ENCODE results near the gene SPAG4.

The SPAG4 gene

GRCh38 chr20:35651958-35652357 lies 36.3 kb downstream of the SPAG4 start:
- intact Hi-C loops (cut with DNase I), result no loop called here
- DNase-seq, result no peak

DNA sequence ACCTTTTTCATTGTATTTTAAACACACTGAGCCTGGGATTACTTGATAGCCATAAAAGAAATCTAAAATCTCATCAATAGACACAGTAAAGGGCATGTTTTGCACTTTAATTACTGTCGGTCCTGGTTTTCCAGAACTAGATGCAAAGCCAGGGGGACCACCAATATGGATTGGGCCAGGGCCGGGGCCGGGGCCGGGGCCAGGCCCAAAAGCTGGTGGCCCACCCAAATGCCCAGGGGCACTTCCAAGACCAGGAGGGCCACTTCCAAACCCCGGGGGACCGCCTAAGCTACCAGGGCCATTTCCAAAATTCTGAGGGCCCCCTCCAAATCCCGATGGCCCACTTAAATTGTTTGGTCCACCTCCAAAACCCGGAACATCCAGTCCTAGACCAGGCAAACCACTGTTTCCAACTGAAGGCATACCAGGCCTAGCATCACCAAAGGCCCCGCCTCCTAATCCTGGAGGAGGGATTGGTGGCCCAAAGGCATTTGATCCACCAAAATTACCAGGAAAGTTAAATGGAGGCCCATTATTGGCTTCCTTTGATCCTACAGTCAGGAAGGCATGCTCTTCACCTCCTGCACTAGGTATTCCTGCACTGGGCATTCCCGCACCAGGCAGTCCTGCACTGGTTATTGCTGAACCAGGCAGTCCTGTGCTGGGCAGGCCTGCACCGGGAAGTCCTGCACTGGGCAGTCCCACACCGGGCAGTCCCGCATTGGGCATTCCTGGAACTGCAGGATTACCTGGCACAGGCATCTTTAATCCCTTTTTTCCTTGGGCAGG lies 37.2 kb downstream of the SPAG4 start:
- DNase-seq, result no peak
- intact Hi-C loops (cut with DNase I), result no loop called here

GRCh38 chr20:35653430-35653734 lies 37.8 kb downstream of the SPAG4 start:
- DNase-seq, result no peak
- intact Hi-C loops (cut with DNase I), result no loop called here

DNA sequence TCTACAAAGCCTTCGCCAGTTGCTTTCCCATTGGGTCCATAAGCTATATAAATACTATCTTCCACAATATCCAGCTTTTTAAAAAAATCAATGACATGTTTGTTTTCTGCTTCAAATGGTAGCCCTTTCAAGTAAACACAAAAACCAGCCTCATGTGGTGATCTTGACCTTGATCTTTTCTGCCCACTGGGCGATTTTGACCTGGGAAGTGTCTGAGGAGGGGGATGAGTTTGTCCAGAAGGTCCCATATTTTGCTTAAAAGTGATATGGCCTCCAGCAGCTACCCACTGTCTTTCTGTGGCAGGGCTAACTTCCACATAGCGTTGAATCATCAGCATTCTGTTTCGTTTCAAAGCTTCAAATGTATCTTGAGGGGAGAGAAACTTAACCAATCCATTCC lies 38.3 kb downstream of the SPAG4 start:
- intact Hi-C loops (cut with DNase I), result no loop called here
- DNase-seq, result no peak

DNA sequence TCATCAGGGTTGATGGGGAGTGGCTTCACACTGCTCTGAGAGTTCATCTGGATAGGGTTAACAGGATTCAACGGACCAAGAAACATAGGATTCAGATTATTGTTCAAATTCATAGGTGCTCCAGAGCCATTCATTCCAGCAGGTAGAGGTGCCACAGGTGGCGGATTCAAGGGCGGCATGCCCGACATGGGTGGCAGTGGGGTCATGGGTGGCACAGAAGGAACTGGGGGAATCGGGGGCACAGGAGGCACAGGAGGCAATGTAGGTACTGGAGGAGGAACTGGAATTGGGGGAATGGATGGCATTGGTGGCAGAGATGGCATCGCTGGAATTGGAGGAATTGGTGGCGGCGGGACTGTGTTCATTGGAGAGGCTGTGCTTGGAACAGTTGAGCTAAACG lies 38.8 kb downstream of the SPAG4 start:
- no peak for DNase-seq
- intact Hi-C loops (cut with DNase I), result no loop called here

DNA sequence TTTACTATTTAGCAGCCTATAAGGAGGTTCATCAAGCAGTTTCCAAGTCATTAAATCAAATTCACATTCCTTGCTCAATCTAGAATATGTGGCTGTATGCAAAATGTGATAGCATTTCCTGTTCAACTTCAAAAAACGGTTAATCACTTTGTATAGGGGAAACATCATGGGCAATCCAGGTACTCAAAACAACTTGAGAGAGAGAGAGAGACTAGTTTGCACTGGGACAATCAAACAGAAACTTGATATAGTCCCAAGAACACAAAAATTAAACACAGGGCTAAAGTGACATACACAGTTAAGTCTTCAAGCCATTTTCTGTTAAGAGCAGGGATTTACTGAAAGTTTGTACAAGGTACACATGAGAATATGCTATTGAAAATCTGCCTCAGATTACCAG lies 41.6 kb downstream of the SPAG4 start:
- intact Hi-C loops (cut with DNase I), result no loop called here
- DNase-seq, result no peak

DNA sequence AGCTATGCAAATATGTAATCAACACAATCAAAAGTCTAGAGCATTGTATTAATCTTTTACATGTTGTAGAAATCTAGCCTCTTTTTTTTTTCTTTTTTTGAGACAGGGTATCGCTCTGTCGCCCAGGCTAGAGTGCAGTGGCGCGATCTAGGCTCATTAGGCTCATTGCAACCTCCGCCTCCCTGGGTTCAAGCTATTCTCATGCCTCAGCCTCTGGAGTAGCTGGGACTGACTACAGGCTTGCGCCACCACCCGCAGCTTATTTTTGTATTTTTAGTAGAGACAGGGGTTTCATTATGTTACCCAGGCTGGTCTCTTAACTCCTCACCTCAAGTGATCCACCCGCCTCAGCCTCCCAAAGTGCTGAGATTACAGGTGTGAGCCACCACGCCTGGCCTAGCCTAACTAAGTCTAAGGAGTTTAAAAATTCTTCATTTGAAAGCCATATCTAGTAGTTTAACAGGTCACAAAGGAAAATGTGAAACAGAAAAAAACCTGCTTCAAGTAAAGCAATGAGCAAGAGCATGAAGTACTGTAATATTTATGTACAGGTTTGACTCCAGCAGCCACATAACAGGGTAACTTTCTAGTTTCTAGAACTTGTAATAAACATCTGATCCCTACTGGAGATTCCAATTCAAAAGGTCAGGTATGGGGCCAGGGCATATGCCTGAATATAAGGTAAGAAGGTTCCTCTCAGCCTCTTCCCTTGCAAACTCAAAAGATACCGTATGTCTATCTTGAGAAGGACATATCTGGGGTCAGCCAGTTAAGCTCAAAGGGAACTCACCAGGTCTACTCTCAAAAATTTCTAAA lies 44.7 kb downstream of the SPAG4 start:
- no peak for DNase-seq
- intact Hi-C loops (cut with DNase I), result loop anchor here (5.0 kb wide), 2 partner anchors 43 to 118 kb away; partner anchors contain the start of genes ERGIC3 and SPAG4

- intact Hi-C loops (cut with DNase I), result loop anchor here (5.0 kb wide), 2 partner anchors 44 to 119 kb away; partner anchors contain the start of genes ERGIC3 and SPAG4
- no peak for DNase-seq
These were observed 45.4 kb downstream of the SPAG4 start for GRCh38 chr20:35661053-35661452.

DNA sequence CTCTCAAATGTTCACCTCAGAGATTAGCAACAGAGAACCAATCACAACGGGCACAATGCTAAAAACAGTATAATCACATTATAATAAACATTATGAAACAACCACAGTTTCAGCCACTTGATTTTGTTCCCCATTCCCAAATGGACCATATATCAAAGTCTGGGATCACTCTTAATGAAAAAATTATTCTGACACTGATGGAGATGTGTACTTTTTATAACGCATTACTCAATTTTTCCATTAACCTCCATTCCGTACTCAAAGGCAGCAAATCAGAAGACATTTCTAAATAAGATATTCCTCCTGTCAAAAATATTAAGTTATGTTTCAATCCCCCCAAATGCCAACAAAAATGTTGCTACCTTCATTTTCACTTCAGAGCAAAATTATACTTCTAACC lies 46.3 kb downstream of the SPAG4 start:
- no peak for DNase-seq
- intact Hi-C loops (cut with DNase I), result loop anchor here (5.0 kb wide), 2 partner anchors 45 to 120 kb away; partner anchors contain the start of genes ERGIC3 and SPAG4

GRCh38 chr20:35662551-35662950 lies 46.9 kb downstream of the SPAG4 start:
- DNase-seq, result no peak

DNA sequence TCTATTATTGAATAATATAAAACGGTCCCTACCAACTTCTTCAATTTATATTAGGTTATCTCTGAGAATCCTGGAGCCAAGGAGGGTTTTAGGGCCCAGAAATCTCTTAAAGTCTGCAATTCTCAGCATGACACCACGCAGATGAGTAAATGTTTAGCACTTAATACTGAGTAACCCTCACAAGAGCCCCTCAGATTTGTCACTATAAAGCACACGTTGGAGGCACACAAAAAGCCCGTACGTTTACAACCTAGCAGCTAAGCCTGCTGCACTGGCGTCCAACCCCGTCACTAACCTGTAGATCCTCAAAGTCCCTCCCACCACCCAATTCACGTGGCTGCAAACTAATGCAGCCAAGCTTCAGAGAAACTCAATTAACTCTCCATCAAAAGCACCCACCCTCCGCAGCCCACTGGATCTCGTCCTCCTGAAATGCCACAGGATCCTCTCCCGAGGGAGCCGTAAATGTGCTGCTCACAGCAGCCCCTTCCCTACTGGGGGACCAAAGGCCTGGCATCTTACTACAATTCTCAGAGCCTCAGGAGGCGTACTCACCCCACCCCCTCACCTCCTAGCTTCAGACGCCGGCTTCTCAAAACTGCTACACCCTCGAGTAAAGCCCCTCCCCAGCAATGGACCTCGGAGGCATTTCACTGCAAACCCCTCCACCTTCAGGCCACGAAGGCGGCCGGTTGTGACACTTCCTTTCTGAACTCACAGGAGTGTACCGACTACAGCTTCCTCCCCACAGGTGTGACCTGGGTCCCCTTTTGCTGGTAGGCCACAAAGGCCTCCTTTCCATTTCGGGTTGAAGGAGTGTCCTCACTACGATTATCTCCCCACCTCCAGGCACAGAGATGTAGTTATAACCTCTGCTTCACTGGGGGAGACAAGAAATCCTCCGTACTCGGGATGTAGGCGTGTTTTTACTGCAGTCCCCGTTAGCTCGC lies 48.2 kb downstream of the SPAG4 start:
- intact Hi-C loops (cut with DNase I), result loop anchor here (5.0 kb wide), 2 partner anchors 46 to 121 kb away; partner anchors contain the start of genes ERGIC3 and SPAG4
- DNase-seq, result peak in 3 of 10 donors; percentile 15 to 28 (median 27)

More at GRCh38 chr20:35662551-35662950, 46.9 kb downstream of the SPAG4 start:
- intact Hi-C loops (cut with DNase I), result loop anchor here (5.0 kb wide), 2 partner anchors 45 to 120 kb away; partner anchors contain the start of genes ERGIC3 and SPAG4

GRCh38 chr20:35664466-35665206 lies 49.0 kb downstream of the SPAG4 start, which contains the start of the genes CPNE1 and RBM12:
Gene CPNE1, minus strand, starts transcription at chr20:35664900. Its CDS starts 31,977 bp downstream, at chr20:35632923.
Gene RBM12, minus strand, starts transcription at chr20:35664900. Its CDS starts 9,578 bp downstream, at chr20:35655322.
- peak; percentile 90 to 99 (median 93) for DNase-seq
- intact Hi-C loops (cut with DNase I), result loop anchor here (5.0 kb wide), 2 partner anchors 47 to 122 kb away; partner anchors contain the start of genes ERGIC3 and SPAG4

DNA sequence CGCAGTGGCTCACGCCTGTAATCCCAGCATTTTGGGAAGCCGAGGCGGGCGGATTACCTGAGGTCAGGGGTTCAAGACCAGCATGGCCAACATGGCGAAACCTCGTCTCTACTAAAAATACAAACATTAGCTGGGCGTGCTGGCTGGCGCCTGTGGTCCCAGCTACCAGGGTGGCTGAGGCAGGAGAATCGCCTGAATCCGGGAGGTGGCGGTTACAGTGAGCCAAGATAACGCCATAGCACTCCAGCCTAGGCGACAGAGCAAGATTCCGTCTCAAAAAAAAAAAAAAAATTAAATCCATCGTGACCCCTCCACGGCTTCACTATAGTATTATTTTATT lies 50.3 kb downstream of the SPAG4 start:
- intact Hi-C loops (cut with DNase I), result no loop called here
- no peak for DNase-seq

DNA sequence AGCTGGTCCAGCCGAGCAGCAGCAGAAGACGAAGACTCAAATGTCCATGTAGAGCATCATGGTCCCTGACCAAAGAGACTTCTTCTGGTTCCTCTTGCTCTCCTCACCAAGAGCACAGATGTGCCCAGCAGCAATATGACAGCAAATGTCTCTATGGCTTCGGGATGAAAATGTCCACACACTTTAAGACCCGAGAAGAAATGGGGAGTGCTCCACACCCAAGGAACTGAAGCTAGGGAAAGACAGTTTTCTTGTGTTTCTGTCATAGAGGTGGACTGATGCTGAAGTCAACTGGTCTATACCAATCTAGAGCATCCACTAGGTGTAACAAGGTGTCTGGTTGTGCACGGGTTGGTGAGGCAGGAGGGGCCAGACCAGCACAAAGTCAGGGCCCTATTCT lies 53.6 kb downstream of the SPAG4 start:
- intact Hi-C loops (cut with DNase I), result no loop called here
- DNase-seq, result no peak

DNA sequence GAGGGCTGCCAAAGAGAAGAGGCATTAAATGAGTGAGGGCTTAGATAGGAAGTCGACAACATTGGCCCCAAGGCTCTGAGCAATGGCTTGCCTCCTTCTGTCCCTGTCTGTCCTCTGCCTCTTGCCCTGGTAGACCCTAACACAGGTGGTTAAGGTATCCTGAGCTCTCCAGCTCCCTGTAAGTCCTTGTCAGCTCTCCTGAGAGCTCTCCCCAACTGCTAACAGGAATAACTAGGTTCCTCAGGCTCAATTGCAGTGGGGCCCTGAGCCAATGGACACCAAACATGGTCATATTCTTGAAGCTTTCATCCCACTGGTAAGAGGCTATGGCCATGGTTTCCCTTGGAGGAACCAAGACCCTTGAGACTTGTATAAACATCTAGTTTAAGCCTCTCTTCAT lies 54.1 kb downstream of the SPAG4 start:
- intact Hi-C loops (cut with DNase I), result no loop called here
- DNase-seq, result no peak

Data from posterior cingulate gyrus (tissue), 11 donors.